Activated CD4-positive, alpha-beta T cell treated with anti-CD3 and anti-CD28 coated beads for 24 hours (primary cell): ENCODE results near the gene S100A9.
"Not testable (repeated sequence)": the region's sequence is repeated elsewhere in the genome, so short reads cannot be mapped to it uniquely, and the experiment has no call there.

Source experiments
- DNase-seq, 2 donors: peaks; one replicate each; pipeline ENCODE4 v3.0.0-alpha.2; 2020; ENCODE audit warnings: low read depth in 2 of 2

The S100A9 gene

GRCh38 chr1:153357853-153358690, at the start of gene S100A9:
Gene S100A9 (plus strand): TSS chr1:153357854. CDS start chr1:153358284, 430 bp downstream.
- DNase-seq = no peak

GRCh38 chr1:153308540-153308939, 49.1 kb upstream of the S100A9 start:
- no peak for DNase-seq

GRCh38 chr1:153309441-153309840, 48.2 kb upstream of the S100A9 start:
- no peak for DNase-seq

GRCh38 chr1:153310526-153310925, 47.1 kb upstream of the S100A9 start:
- no peak for DNase-seq

GRCh38 chr1:153312570-153313186, 45.0 kb upstream of the S100A9 start, which contains the start of gene PGLYRP3:
Gene PGLYRP3 (minus strand): TSS chr1:153312952. CDS start chr1:153310665, 2,287 bp downstream.
- no peak for DNase-seq

GRCh38 chr1:153313288-153313687, 44.4 kb upstream of the S100A9 start:
- DNase-seq = no peak

GRCh38 chr1:153314388-153314787, 43.3 kb upstream of the S100A9 start:
- DNase-seq = not testable (repeated sequence)

GRCh38 chr1:153316013-153316412, 41.6 kb upstream of the S100A9 start:
- DNase-seq = not testable (repeated sequence)

GRCh38 chr1:153318145-153318544, 39.5 kb upstream of the S100A9 start:
- DNase-seq = not testable (repeated sequence)

- DNase-seq = no peak
These were observed 35.1 kb upstream of the S100A9 start for GRCh38 chr1:153322568-153322967.

- no peak for DNase-seq
These were observed 32.7 kb upstream of the S100A9 start for GRCh38 chr1:153324912-153325311.

- DNase-seq = no peak
These were observed 23.8 kb upstream of the S100A9 start for GRCh38 chr1:153333902-153334301.

GRCh38 chr1:153336650-153337049, 21.0 kb upstream of the S100A9 start:
- DNase-seq = no peak

- no peak for DNase-seq
These were observed 19.4 kb upstream of the S100A9 start for GRCh38 chr1:153337980-153338853.

- no peak for DNase-seq
These were observed 17.9 kb upstream of the S100A9 start for GRCh38 chr1:153339802-153340201.

- no peak for DNase-seq
These were observed 17.3 kb upstream of the S100A9 start for GRCh38 chr1:153340356-153340755.

GRCh38 chr1:153341431-153341934, 16.2 kb upstream of the S100A9 start:
- no peak for DNase-seq

- DNase-seq = no peak
These were observed 15.5 kb upstream of the S100A9 start for GRCh38 chr1:153342178-153342577.

- DNase-seq = no peak
These were observed 14.5 kb upstream of the S100A9 start for GRCh38 chr1:153343040-153343681.

- no peak for DNase-seq
These were observed 13.6 kb upstream of the S100A9 start for GRCh38 chr1:153343811-153344717.
